Astrocyte of the cerebellum (primary cell): ENCODE data around the gene TMEM186.

Experiments used
- DNase-seq: peaks from one replicate; pipeline ENCODE4 v3.0.0-alpha.2; 2011; ENCODE audit warnings: low read depth
- H3K4me3 ChIP-seq: 2 replicates; pipeline ENCODE4 v1.5.1; 2011; ENCODE audit warnings: mild to moderate bottlenecking, low read depth, low read length, moderate library complexity
- in situ Hi-C: cut with HindIII; loops from 2 replicates; pipeline ENCODE4 v1.10.0; 2017; ENCODE audit warnings: low sequenced_read_pairs
- TF ChIP-seq, protein P1 (sequence below): IDR thresholded peaks from 2 replicates; pipeline ENCODE4 v1.5.1; 2012; ENCODE audit warnings: low read length, low read depth, moderate library complexity, mild to moderate bottlenecking; ENCODE audit errors: missing control alignments

The TMEM186 gene

GRCh38 chr16:8764525-8765250 lies 32.8 kb downstream of the TMEM186 start:
- in situ Hi-C loops: no loop called here
- no peak overlapping the region for H3K4me3 ChIP-seq
- TF ChIP-seq, protein P1, sequence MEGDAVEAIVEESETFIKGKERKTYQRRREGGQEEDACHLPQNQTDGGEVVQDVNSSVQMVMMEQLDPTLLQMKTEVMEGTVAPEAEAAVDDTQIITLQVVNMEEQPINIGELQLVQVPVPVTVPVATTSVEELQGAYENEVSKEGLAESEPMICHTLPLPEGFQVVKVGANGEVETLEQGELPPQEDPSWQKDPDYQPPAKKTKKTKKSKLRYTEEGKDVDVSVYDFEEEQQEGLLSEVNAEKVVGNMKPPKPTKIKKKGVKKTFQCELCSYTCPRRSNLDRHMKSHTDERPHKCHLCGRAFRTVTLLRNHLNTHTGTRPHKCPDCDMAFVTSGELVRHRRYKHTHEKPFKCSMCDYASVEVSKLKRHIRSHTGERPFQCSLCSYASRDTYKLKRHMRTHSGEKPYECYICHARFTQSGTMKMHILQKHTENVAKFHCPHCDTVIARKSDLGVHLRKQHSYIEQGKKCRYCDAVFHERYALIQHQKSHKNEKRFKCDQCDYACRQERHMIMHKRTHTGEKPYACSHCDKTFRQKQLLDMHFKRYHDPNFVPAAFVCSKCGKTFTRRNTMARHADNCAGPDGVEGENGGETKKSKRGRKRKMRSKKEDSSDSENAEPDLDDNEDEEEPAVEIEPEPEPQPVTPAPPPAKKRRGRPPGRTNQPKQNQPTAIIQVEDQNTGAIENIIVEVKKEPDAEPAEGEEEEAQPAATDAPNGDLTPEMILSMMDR: no peak
- no peak for DNase-seq

DNA sequence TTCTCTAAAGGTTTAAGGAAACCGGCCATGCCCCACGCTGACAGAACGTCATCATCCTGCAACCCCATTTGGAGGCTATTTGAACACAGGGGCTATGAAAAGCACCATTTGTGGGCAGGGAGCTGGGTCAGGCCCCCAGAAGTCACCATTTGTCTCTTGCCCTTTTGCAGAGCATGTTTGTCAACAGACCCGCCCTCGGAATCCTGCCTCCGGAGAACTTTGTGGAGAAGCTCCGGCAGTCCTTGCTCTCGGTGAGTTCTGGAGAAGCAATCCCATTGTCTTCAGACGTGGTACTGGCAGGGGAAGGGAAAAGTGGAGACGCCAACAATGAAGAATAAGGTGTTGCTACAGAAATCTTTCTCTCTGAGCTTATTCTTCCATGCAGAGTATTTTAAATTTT lies 33.5 kb downstream of the TMEM186 start:
- TF ChIP-seq, protein P1: no peak
- in situ Hi-C loops: no loop called here
- H3K4me3 ChIP-seq: no peak overlapping the region
- no peak for DNase-seq

GRCh38 chr16:8763083-8763482 lies 34.4 kb downstream of the TMEM186 start:
- in situ Hi-C loops: no loop called here
- TF ChIP-seq, protein P1: no peak

DNA sequence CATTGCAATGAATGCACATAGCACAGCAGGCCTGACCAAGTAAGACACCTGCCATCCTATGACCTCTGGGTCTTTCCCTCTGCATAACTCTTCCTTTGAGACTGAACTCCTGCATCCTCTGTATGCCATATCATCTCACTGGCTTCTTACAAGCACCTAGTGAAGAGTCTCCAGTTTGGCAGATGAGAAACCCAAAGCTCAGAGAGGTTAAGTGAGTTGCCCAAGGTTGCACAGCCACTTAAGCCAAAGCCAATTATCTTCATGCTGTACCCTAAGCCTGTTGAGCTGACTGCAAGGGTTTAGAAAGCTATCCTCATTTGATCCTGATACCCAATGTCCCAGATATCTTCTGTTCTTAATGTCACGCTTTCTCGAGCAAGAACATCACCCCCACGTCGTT lies 35.2 kb downstream of the TMEM186 start:
- no peak for DNase-seq
- in situ Hi-C loops: no loop called here
- TF ChIP-seq, protein P1: no peak
- H3K4me3 ChIP-seq: no peak overlapping the region

More at GRCh38 chr16:8763083-8763482, 34.4 kb downstream of the TMEM186 start:
- DNase-seq: no peak
- H3K4me3 ChIP-seq: no peak overlapping the region

GRCh38 chr16:8761078-8761477 lies 36.4 kb downstream of the TMEM186 start:
- TF ChIP-seq, protein P1: no peak
- in situ Hi-C loops: no loop called here

GRCh38 chr16:8760021-8760420 lies 37.4 kb downstream of the TMEM186 start:
- in situ Hi-C loops: no loop called here
- DNase-seq: no peak
- TF ChIP-seq, protein P1: no peak
- H3K4me3 ChIP-seq: no peak overlapping the region

More at GRCh38 chr16:8761078-8761477, 36.4 kb downstream of the TMEM186 start:
- H3K4me3 ChIP-seq: no peak overlapping the region
- DNase-seq: no peak
